GM12874 (cell line): Measurements from ENCODE around the gene KCNT1.

Experiments used
- CTCF ChIP-seq: IDR thresholded peaks from 2 replicates; pipeline ENCODE4 v1.5.1; 2011; ENCODE audit warnings: low read depth, mild to moderate bottlenecking, control low read depth, low read length, moderate library complexity; ENCODE audit not compliant: insufficient read depth

The KCNT1 gene

GRCh38 chr9:135669616-135670285 is 32.2 kb upstream of the KCNT1 start:
- TF ChIP-seq CTCF = no peak

DNA sequence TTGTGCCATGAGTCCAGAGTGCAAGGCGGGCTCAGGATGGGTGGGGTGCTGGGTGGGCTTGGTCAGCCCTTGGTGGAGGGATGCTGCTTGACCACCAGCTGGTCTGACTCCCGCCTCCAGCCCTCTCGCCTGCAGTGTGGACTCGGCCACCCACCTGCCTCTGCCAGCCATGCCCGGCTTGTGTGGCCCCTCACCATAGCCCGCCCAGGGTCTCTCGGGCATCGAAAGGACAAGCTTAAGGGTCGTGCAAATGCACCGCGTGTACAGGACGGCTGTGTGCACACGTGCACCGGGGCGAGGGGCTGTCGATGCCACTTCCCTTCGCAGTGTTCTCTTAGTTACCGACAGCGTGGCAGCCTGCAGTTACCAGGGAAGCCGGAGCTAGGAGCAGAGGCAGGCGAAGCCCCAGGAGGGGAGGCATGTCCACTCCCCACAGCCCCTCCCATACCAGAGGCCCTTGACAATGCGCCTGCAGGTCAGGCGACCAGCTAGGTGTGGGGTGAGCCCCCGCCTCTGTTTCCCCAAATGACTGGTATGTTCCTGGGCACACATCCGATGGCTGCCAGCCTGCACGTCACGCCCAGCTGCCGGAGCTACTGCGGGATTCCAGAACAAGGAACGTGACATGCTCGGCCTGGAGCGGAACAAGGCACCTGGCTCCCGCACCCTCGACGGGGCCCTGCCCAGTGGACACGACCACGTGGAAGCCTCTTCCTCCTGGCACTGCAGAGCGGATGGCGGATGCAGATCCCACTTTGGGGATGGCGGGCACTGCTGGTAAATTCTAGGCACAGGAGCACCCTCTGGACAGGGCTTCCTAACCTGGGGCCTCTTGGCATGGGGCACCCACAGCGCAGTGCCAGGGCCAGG is 31.0 kb upstream of the KCNT1 start:
- TF ChIP-seq CTCF = no peak

DNA sequence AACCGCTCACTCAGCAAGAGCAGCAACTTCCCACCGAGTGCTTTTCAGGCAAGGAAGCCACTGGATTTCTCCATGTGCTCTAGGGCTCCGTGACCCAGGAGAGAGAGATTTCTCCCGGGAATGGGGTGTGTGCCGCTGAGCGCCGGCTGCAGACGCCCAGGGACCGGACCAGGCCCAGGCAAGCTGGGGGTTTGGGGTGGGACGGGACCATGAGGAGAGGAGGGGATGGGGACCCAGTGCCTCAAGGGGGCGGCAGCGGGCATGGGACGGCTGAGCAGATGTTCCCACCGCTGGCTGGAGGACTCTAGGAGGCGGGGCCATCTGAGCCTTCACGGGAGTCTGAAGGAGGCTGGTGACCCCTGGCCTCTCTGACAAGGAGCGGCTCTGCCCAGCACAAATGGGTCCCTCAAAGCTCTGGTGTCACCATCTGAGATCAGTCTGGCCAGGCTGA is 30.4 kb upstream of the KCNT1 start:
- no peak for TF ChIP-seq CTCF

- no peak for TF ChIP-seq CTCF
Observed at GRCh38 chr9:135673941-135674340, 28.0 kb upstream of the KCNT1 start.

- no peak for TF ChIP-seq CTCF
Observed at GRCh38 chr9:135674977-135675376, 27.0 kb upstream of the KCNT1 start.

DNA sequence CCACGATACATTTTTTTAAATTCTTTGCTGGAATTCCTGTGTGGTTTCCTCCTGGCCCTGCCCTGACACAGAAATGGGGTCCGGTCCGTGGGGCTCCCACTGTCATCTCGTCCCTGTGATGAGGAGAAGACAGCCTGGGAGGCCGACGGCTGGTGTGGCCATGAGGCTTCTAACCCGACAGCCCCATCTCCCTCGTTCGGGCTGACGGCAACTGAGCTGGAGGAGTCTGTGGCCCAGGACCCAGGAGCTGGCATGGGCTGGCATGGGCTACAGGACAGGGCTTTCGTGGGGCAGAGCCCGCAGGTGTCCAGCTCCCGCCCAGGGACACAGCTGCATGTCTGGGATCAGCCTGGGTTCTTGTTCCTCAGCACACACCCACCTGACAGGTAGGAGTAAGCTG is 25.1 kb upstream of the KCNT1 start:
- no peak for TF ChIP-seq CTCF

- TF ChIP-seq CTCF = no peak
Observed at GRCh38 chr9:135677641-135678168, 24.3 kb upstream of the KCNT1 start.
